Measurements from ENCODE around the gene CACTIN.

The CACTIN gene

GRCh38 chr19:3610745-3611717, 15.6 kb downstream of the CACTIN start:
- DNase-seq (ENCODE audit: low read depth in 2 of 2, low spot score in 1 of 2): no peak

GRCh38 chr19:3609779-3610719, 16.5 kb downstream of the CACTIN start:
- no peak for DNase-seq (ENCODE audit: low read depth in 2 of 2, low spot score in 1 of 2)

- no peak for DNase-seq (ENCODE audit: low read depth in 2 of 2, low spot score in 1 of 2)
These were observed 17.8 kb downstream of the CACTIN start for GRCh38 chr19:3608750-3609322.

GRCh38 chr19:3608079-3608641, 18.4 kb downstream of the CACTIN start:
- DNase-seq (ENCODE audit: low read depth in 2 of 2, low spot score in 1 of 2): no peak

GRCh38 chr19:3607303-3608078, 19.1 kb downstream of the CACTIN start:
- no peak for DNase-seq (ENCODE audit: low read depth in 2 of 2, low spot score in 1 of 2)

GRCh38 chr19:3606690-3607289, 19.8 kb downstream of the CACTIN start, which contains the start of gene TBXA2R:
Gene TBXA2R, minus strand, starts transcription at chr19:3606875. Its CDS starts 6,241 bp downstream, at chr19:3600634.
- peak in 1 of 2 donors; percentile 21 for DNase-seq (ENCODE audit: low read depth in 2 of 2, low spot score in 1 of 2)

- no peak for DNase-seq (ENCODE audit: low read depth in 2 of 2, low spot score in 1 of 2)
These were observed 20.4 kb downstream of the CACTIN start for GRCh38 chr19:3606174-3606689.

GRCh38 chr19:3605770-3606169, 20.8 kb downstream of the CACTIN start:
- DNase-seq (ENCODE audit: low read depth in 2 of 2, low spot score in 1 of 2): no peak

GRCh38 chr19:3605361-3605760, 21.2 kb downstream of the CACTIN start:
- no peak for DNase-seq (ENCODE audit: low read depth in 2 of 2, low spot score in 1 of 2)

- DNase-seq (ENCODE audit: low read depth in 2 of 2, low spot score in 1 of 2): no peak
These were observed 21.6 kb downstream of the CACTIN start for GRCh38 chr19:3604987-3605343.

- DNase-seq (ENCODE audit: low read depth in 2 of 2, low spot score in 1 of 2): no peak
These were observed 22.2 kb downstream of the CACTIN start for GRCh38 chr19:3604227-3604986.

GRCh38 chr19:3603121-3603811, 23.3 kb downstream of the CACTIN start:
- no peak for DNase-seq (ENCODE audit: low read depth in 2 of 2, low spot score in 1 of 2)

- DNase-seq (ENCODE audit: low read depth in 2 of 2, low spot score in 1 of 2): no peak
These were observed 25.6 kb downstream of the CACTIN start for GRCh38 chr19:3601021-3601420.

- DNase-seq (ENCODE audit: low read depth in 2 of 2, low spot score in 1 of 2): no peak
These were observed 26.8 kb downstream of the CACTIN start for GRCh38 chr19:3599776-3600187.

GRCh38 chr19:3595521-3596061, 31.0 kb downstream of the CACTIN start:
- DNase-seq (ENCODE audit: low read depth in 2 of 2, low spot score in 1 of 2): no peak

GRCh38 chr19:3593156-3593555, 33.4 kb downstream of the CACTIN start:
- DNase-seq (ENCODE audit: low read depth in 2 of 2, low spot score in 1 of 2): no peak

GRCh38 chr19:3591876-3592613, 34.5 kb downstream of the CACTIN start:
- DNase-seq (ENCODE audit: low read depth in 2 of 2, low spot score in 1 of 2): no peak

Measured in stimulated activated CD8-positive, alpha-beta memory T cell treated with anti-CD3 and anti-CD28 coated beads, Interleukin-4, amount 100 ng/mL, for 1 hour (primary cell).